GM13977 (cell line): ENCODE results near the gene CDK7.

Source experiments
- DNase-seq: peaks from one replicate; pipeline ENCODE4 v3.0.0; 2012; ENCODE audit warnings: low spot score
- in situ Hi-C: fragments of 300-500 bp; cut with MboI; formaldehyde crosslinking; loops from one replicate; pipeline ENCODE4 v1.12.0; 2022; ENCODE audit warnings: low sequenced_read_pairs, low pct_unique_long_range_greater_than_20kb, mixed read lengths, inconsistent platforms; ENCODE audit not compliant: unreplicated experiment
- TF ChIP-seq, protein P1 (sequence below): IDR thresholded peaks from 2 replicates; pipeline ENCODE4 v1.5.1; 2012; ENCODE audit warnings: mild to moderate bottlenecking, control low read depth; ENCODE audit not compliant: insufficient read depth; ENCODE audit errors: extremely low read depth, missing control alignments

CDK7 gene

DNA sequence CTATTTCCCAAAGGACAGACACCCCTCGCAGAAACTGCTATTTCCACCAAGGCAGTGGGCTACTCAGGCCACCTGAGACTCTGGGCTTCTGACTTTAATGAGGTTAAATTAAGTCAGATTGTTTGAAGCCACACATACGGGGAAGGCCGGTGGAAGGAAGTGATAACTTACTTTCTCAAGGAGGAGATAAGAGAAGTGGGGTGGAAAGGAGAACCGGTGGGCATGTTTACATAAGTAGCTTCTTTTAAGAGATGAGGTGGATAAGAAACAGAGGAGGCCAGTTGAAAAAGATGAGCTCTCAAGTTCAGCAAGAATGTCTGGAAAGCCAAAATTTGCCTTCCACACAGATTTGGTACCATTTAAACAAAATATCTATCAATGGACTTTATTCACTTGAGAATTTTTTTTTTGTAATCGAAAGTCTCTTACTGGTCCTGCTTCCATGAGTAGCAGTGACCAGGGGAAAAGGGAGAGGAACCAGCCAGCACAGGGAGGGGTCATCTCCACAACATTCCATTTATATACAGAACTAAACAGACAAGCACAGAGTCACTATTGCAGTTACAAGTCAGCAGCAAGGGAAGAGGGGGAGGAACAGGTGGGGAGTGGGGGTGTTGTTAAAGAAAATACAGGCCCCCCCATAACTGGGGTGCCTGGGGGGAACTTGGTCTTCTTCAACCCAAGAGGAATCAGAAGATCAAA is 77.9 kb downstream of the CDK7 start:
- TF ChIP-seq, protein P1, sequence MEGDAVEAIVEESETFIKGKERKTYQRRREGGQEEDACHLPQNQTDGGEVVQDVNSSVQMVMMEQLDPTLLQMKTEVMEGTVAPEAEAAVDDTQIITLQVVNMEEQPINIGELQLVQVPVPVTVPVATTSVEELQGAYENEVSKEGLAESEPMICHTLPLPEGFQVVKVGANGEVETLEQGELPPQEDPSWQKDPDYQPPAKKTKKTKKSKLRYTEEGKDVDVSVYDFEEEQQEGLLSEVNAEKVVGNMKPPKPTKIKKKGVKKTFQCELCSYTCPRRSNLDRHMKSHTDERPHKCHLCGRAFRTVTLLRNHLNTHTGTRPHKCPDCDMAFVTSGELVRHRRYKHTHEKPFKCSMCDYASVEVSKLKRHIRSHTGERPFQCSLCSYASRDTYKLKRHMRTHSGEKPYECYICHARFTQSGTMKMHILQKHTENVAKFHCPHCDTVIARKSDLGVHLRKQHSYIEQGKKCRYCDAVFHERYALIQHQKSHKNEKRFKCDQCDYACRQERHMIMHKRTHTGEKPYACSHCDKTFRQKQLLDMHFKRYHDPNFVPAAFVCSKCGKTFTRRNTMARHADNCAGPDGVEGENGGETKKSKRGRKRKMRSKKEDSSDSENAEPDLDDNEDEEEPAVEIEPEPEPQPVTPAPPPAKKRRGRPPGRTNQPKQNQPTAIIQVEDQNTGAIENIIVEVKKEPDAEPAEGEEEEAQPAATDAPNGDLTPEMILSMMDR = no peak
- in situ Hi-C loops = no loop called here
- DNase-seq = no peak

DNA sequence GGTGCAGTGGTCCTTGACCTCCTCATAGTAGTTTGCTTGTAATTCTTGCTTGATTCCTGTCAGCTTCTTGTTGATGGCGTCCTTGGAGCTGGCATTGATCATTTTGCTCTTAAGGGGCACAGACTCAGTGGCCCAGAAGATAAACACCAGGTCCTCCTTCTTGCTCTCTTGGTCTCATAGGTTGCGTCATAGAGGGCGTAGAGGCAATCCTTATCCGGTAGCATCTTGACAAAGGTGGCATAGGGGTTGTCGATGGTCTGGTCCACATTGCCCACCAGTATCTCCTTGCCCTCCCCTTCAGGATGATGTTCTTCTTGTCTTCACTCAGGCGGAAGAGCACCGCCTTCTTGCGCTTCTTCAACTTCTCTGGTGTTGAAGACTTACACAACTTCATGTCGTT is 78.7 kb downstream of the CDK7 start:
- TF ChIP-seq, protein P1 = no peak
- in situ Hi-C loops = no loop called here
- DNase-seq = no peak

DNA sequence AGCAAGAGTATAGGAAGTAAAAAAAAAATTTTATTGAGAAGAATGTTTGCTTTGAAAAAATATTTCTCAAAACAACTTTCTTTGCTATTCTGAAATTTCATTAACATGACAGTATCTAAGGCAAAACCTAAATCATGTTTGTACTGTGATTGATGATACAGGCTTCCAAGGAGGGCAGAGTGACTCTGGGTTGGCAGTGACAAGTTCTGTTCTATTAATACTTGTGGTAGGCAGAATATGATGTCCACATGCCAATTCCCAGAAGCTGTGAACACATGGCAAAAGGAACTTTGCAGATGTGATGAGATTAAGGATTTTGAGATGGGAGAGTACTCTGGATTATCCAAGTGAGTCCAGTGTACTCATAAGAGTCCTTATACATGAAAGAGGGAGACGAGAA is 81.3 kb downstream of the CDK7 start:
- DNase-seq = no peak
- in situ Hi-C loops = no loop called here
- TF ChIP-seq, protein P1 = no peak

DNA sequence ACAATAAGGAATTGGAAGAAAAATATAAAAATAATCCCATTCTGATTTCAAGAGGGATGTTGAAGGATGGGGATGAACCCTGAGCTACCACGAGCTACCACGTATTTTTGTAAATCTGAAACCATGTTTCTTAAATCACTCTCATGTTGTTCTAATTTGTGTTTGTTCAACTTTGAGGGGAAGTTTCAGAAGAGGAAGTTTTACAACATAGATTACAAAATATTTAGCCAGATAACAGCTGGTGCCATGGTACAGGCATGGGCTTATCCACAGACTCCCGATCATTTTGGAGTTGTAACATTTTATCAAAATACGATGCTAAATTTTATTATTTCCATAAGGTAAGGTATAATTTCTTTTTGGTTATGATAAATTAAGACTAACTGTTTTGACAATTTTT is 82.7 kb downstream of the CDK7 start:
- in situ Hi-C loops = no loop called here
- TF ChIP-seq, protein P1 = no peak
- no peak for DNase-seq

DNA sequence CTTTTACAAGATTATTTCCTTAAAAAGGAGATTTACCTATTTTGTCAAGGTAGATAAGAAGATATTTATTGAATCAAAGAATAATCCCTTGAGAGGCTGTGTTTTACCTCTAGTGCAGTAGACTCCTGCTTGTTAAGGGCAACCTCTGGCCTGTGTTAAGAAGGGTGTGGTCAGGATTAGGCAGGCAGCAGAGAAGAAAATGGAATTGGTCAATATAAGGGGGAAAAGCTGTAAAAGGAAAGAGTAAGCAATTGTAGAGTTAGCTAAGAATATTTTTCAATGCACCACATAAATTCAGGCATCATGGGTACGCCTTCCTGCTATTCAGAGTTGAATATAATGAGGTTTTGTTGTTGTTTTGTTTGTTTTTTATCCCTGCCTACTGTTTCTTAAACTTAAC is 91.7 kb downstream of the CDK7 start:
- TF ChIP-seq, protein P1 = no peak
- in situ Hi-C loops = no loop called here
- no peak for DNase-seq
